GM23248 (cell line): Measurements from ENCODE around the gene OPCML. TPM values are rescaled to one million over a fixed set of nuclear protein-coding genes. Genes with fewer than 3 reads are reported as not detected.

Source experiments
- DNase-seq: peaks from one replicate; pipeline ENCODE4 v3.0.0-alpha.2; 2015
- H2AFZ ChIP-seq: fragments of 200-600 bp; sonication (generic); 2 replicates; pipeline ENCODE4 v1.6.1; 2016; ENCODE audit warnings: antibody characterized with exemption
- H3F3A ChIP-seq: fragments of 200-600 bp; sonication (generic); 2 replicates; pipeline ENCODE4 v1.6.1; 2016; ENCODE audit warnings: mild to moderate bottlenecking, antibody characterized with exemption, mixed run types; ENCODE audit not compliant: insufficient read depth
- H3K27ac ChIP-seq: fragments of 200-600 bp; sonication (generic); 2 replicates; pipeline ENCODE4 v1.5.1; 2016; ENCODE audit warnings: mild to moderate bottlenecking
- H3K27me3 ChIP-seq: fragments of 200-600 bp; sonication (generic); replicated peaks from 2 replicates; pipeline ENCODE4 v1.6.1; 2016; ENCODE audit warnings: mild to moderate bottlenecking; ENCODE audit not compliant: insufficient read depth
- H3K36me3 ChIP-seq: fragments of 200-600 bp; sonication (generic); 2 replicates; pipeline ENCODE4 v1.6.1; 2016; ENCODE audit warnings: low read depth, mild to moderate bottlenecking
- H3K4me1 ChIP-seq: fragments of 200-600 bp; sonication (generic); 2 replicates; pipeline ENCODE4 v1.6.1; 2016; ENCODE audit warnings: mild to moderate bottlenecking; ENCODE audit not compliant: insufficient read depth
- H3K4me2 ChIP-seq: fragments of 200-600 bp; sonication (generic); one replicate; pipeline ENCODE4 v1.6.1; 2016; ENCODE audit warnings: mild to moderate bottlenecking; ENCODE audit not compliant: unreplicated experiment
- H3K4me3 ChIP-seq: fragments of 200-600 bp; sonication (generic); 2 replicates; pipeline ENCODE4 v1.5.1; 2016; ENCODE audit warnings: mild to moderate bottlenecking
- H3K79me2 ChIP-seq: fragments of 200-600 bp; sonication (generic); 2 replicates; pipeline ENCODE4 v1.6.1; 2016; ENCODE audit warnings: mild to moderate bottlenecking; ENCODE audit not compliant: insufficient read depth
- H3K9ac ChIP-seq: fragments of 200-600 bp; sonication (generic); 2 replicates; pipeline ENCODE4 v1.6.1; 2016; ENCODE audit warnings: mild to moderate bottlenecking
- H3K9me2 ChIP-seq: fragments of 200-600 bp; sonication (generic); 2 replicates; pipeline ENCODE4 v1.6.1; 2016; ENCODE audit warnings: mixed run types, mild to moderate bottlenecking, moderate library complexity; ENCODE audit not compliant: insufficient read depth
- H3K9me3 ChIP-seq: fragments of 200-600 bp; sonication (generic); one replicate; pipeline ENCODE4 v1.6.1; 2017; ENCODE audit warnings: low read depth
- H4K20me1 ChIP-seq: fragments of 200-600 bp; sonication (generic); 2 replicates; pipeline ENCODE4 v1.6.0; 2016; ENCODE audit not compliant: insufficient read depth
- EZH2 ChIP-seq: fragments of 200-600 bp; sonication (generic); IDR thresholded peaks from 2 replicates; pipeline ENCODE4 v1.6.1; 2018; ENCODE audit warnings: antibody characterized with exemption, mild to moderate bottlenecking; ENCODE audit not compliant: insufficient read depth, poor library complexity, severe bottlenecking
- EZH2phosphoT487 ChIP-seq: fragments of 200-600 bp; sonication (generic); IDR thresholded peaks from 2 replicates; pipeline ENCODE4 v1.6.1; 2018; ENCODE audit warnings: antibody characterized with exemption, moderate library complexity, mild to moderate bottlenecking, low read depth; ENCODE audit not compliant: insufficient read depth
- WGBS, 2 experiments: methylation state at CpG; one replicate each; pipeline ENCODE4 v1.1.6; 2015 to 2017; ENCODE audit warnings: low lambda C conversion rate in 2 of 2, low coverage in 1 of 2; ENCODE audit errors: missing lambda C conversion rate in 2 of 2; 5-methylcytosine and 5-hydroxymethylcytosine counted together
- in situ Hi-C: fragments of 300-500 bp; cut with MboI; formaldehyde crosslinking; loops from 2 replicates; pipeline ENCODE4 v1.15.0; 2020
- polyA plus RNA-seq: library from polyadenylated mRNA; unstranded; fragments of >200 nt; fragmentation: Nextera tagmentation; extraction: Ambion mirVana; gene quantifications from 2 replicates; pipeline ENCODE4 v1.2.1, GENCODE V29; 2016
- total RNA-seq: library from RNA; depleted of rRNA; stranded (reverse); fragments of >200 nt; shearing (Covaris generic); gene quantifications from 2 replicates; pipeline ENCODE4 v1.2.3, GENCODE V29; 2014

The OPCML gene
- total and polyA plus RNA-seq, 2 experiments from 2014 or later = 0.69 to 1.6 TPM

GRCh38 chr11:132895340-132895739, 637.0 kb downstream of the OPCML start:
- Histone ChIP-seq H3K4me1 (no peaks in the 10 kb centered on the region), H3K9me3 (no peaks in the 10 kb centered on the region), H3K9ac (no peak overlapping the region), H4K20me1 (no peaks in the 10 kb centered on the region), H3K27me3 (no peaks in the 10 kb centered on the region), H3K4me2 (no peak overlapping the region), H2AFZ (no peak overlapping the region), H3F3A (no peaks in the 10 kb centered on the region), H3K27ac (no peak overlapping the region), H3K36me3 (no peaks in the 10 kb centered on the region), H3K79me2 (no peaks in the 10 kb centered on the region), H3K4me3 (no peak overlapping the region), H3K9me2 (no peaks in the 10 kb centered on the region)
- in situ Hi-C loops = no loop called here
- DNase-seq = peak; percentile 18
- no peak for TF ChIP-seq EZH2phosphoT487
- no peak for TF ChIP-seq EZH2
- 82 to 86% methylated on average over 3 of the region's 3 CpGs for WGBS, 2 experiments

DNA sequence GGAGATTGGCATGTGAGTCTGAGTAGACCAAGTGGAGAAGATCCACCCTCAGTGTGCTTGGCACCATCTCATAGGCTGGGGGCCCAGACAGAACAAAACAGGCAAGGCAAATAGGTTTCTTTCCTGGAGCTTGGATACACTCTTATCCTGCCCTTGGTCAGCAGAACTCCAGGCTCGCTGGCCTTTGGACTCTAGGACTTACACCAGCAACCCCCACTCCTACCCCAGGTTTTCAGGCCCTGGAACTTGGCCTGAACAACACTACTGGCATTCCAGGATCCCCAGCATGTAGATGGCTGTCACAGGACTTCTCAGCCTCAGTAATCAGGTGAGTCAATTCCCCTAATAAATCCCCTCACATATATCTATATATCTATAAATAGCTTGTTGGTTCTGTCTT, 637.7 kb downstream of the OPCML start:
- Histone ChIP-seq H3K4me3 (no peak overlapping the region), H3F3A (no peaks in the 10 kb centered on the region), H3K9ac (no peak overlapping the region), H4K20me1 (no peaks in the 10 kb centered on the region), H3K4me1 (no peaks in the 10 kb centered on the region), H3K36me3 (no peaks in the 10 kb centered on the region), H3K27me3 (no peaks in the 10 kb centered on the region), H3K27ac (no peak overlapping the region), H3K9me2 (no peaks in the 10 kb centered on the region), H2AFZ (no peak overlapping the region), H3K9me3 (no peaks in the 10 kb centered on the region), H3K4me2 (no peak overlapping the region), H3K79me2 (no peaks in the 10 kb centered on the region)
- DNase-seq = no peak
- TF ChIP-seq EZH2 = no peak
- TF ChIP-seq EZH2phosphoT487 = no peak
- WGBS, 2 experiments = 43 to 67% methylated on average over 1 of the region's 1 CpG
- in situ Hi-C loops = no loop called here

DNA sequence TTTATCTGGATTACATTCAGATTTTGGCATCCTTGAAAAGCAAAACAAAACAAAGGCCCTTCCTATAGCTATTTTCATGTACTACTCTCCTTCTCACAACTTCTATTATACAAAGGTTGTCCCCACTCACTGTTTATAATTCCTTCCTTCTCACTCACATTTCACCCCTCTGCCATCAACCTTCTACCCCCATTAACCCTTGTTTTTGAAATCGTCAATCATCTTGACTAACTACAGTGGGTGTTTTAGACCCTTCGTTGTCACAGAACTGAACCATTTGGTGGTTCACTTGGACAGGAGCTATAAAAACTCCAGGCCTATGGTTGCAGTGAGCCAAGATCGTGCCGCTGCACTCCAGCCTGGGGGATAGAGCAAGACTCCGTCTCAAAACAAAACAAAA, 639.4 kb downstream of the OPCML start:
- in situ Hi-C loops = no loop called here
- 55 to 60% methylated on average over 5 of the region's 5 CpGs for WGBS, 2 experiments
- no peaks in the 10 kb centered on the region for H3K36me3 ChIP-seq

GRCh38 chr11:132888226-132888625, 644.1 kb downstream of the OPCML start:
- Histone ChIP-seq H3K9ac (no peak overlapping the region), H3K4me2 (peak overlapping the region; percentile 46), H3K4me1 (peaks cover 41% of the 10 kb centered on the region), H4K20me1 (no peaks in the 10 kb centered on the region), H3K27ac (peak overlapping the region; percentile 34; the same call in 1 of the 2 replicates), H3K4me3 (peak overlapping the region; percentile 31), H3K9me2 (no peaks in the 10 kb centered on the region), H2AFZ (peak overlapping the region; percentile 9; the same call in 1 of the 2 replicates), H3K9me3 (no peaks in the 10 kb centered on the region), H3K27me3 (no peaks in the 10 kb centered on the region), H3K79me2 (no peaks in the 10 kb centered on the region), H3F3A (peaks cover 23% of the 10 kb centered on the region), H3K36me3 (no peaks in the 10 kb centered on the region)
- WGBS, 2 experiments = 19% methylated on average over 6 of the region's 6 CpGs
- no peak for TF ChIP-seq EZH2phosphoT487
- no peak for TF ChIP-seq EZH2
- DNase-seq = peak; percentile 83
- in situ Hi-C loops = no loop called here

More for the DNA sequence above, 639.4 kb downstream of the OPCML start:
- no peak for DNase-seq
- H3K4me1 ChIP-seq = peaks cover 14% of the 10 kb centered on the region
- H3K9ac ChIP-seq = no peak overlapping the region
- no peak overlapping the region for H2AFZ ChIP-seq
- H3K4me3 ChIP-seq = no peak overlapping the region
- H3K9me3 ChIP-seq = no peaks in the 10 kb centered on the region
- H3K79me2 ChIP-seq = no peaks in the 10 kb centered on the region
- no peaks in the 10 kb centered on the region for H4K20me1 ChIP-seq
- H3F3A ChIP-seq = peaks cover 12% of the 10 kb centered on the region
- H3K9me2 ChIP-seq = no peaks in the 10 kb centered on the region
- H3K4me2 ChIP-seq = no peak overlapping the region
- no peak for TF ChIP-seq EZH2
- no peak for TF ChIP-seq EZH2phosphoT487
- no peak overlapping the region for H3K27ac ChIP-seq
- no peaks in the 10 kb centered on the region for H3K27me3 ChIP-seq

GRCh38 chr11:132886335-132886734, 646.0 kb downstream of the OPCML start:
- peak; percentile 80 for DNase-seq
- Histone ChIP-seq H2AFZ (0 out of 2 replicates have a peak overlapping the region, but pooled peaks have one; percentile 50), H3K27ac (0 out of 2 replicates have a peak overlapping the region, but pooled peaks have one; percentile 28), H3K27me3 (no peaks in the 10 kb centered on the region), H3K4me1 (peaks cover 41% of the 10 kb centered on the region), H3K9me2 (no peaks in the 10 kb centered on the region), H3K4me3 (no peak overlapping the region), H3K9me3 (no peaks in the 10 kb centered on the region), H3F3A (peaks cover 23% of the 10 kb centered on the region), H4K20me1 (no peaks in the 10 kb centered on the region), H3K36me3 (no peaks in the 10 kb centered on the region), H3K9ac (no peak overlapping the region), H3K79me2 (no peaks in the 10 kb centered on the region), H3K4me2 (no peak overlapping the region)
- no peak for TF ChIP-seq EZH2
- TF ChIP-seq EZH2phosphoT487 = no peak
- WGBS, 2 experiments = 25 to 35% methylated on average over 6 of the region's 6 CpGs
- in situ Hi-C loops = no loop called here
